Neutrophil (primary cell): Measurements from ENCODE around the gene PAQR4.
A peak's percentile ranks its signal among the peaks of the same experiment; 100 is the strongest.

Experiments used
- H3K27ac ChIP-seq: fragments of 200-600 bp; sonication (generic); 2 replicates; pipeline ENCODE4 v1.5.1; 2016; ENCODE audit warnings: mild to moderate bottlenecking, moderate library complexity
- H3K27me3 ChIP-seq: fragments of 200-600 bp; sonication (generic); 2 replicates; pipeline ENCODE4 v1.6.0; 2016; ENCODE audit warnings: mild to moderate bottlenecking
- H3K36me3 ChIP-seq: fragments of 200-600 bp; sonication (generic); 2 replicates; pipeline ENCODE4 v1.5.1; 2017
- H3K4me1 ChIP-seq, 2 experiments: fragments of 200-600 bp in 1 of 2; sonication (generic) in 1 of 2; 1 replicate in 1 of 2; 2 replicates in 1 of 2; pipeline versions ENCODE4 v1.5.1 to v1.6.1; 2013 to 2016; ENCODE audit warnings: low read depth in 1 of 2, low read length in 1 of 2, mild to moderate bottlenecking in 1 of 2, moderate library complexity in 1 of 2; ENCODE audit not compliant: control insufficient read depth in 1 of 2, insufficient read depth in 1 of 2
- H3K4me3 ChIP-seq, 2 experiments: fragments of 200-600 bp in 1 of 2; sonication (generic) in 1 of 2; 1 replicate in 1 of 2; 2 replicates in 1 of 2; pipeline ENCODE4 v1.5.1; 2013 to 2016; ENCODE audit warnings: low read depth in 1 of 2, low read length in 1 of 2, mild to moderate bottlenecking in 1 of 2, moderate library complexity in 1 of 2
- H3K9me3 ChIP-seq: fragments of 200-600 bp; sonication (generic); 2 replicates; pipeline ENCODE4 v1.5.1; 2016
- CTCF ChIP-seq: fragments of 200-600 bp; sonication (generic); IDR thresholded peaks from 2 replicates; pipeline ENCODE4 v1.5.1; 2016; ENCODE audit warnings: antibody characterized with exemption

The PAQR4 gene

DNA sequence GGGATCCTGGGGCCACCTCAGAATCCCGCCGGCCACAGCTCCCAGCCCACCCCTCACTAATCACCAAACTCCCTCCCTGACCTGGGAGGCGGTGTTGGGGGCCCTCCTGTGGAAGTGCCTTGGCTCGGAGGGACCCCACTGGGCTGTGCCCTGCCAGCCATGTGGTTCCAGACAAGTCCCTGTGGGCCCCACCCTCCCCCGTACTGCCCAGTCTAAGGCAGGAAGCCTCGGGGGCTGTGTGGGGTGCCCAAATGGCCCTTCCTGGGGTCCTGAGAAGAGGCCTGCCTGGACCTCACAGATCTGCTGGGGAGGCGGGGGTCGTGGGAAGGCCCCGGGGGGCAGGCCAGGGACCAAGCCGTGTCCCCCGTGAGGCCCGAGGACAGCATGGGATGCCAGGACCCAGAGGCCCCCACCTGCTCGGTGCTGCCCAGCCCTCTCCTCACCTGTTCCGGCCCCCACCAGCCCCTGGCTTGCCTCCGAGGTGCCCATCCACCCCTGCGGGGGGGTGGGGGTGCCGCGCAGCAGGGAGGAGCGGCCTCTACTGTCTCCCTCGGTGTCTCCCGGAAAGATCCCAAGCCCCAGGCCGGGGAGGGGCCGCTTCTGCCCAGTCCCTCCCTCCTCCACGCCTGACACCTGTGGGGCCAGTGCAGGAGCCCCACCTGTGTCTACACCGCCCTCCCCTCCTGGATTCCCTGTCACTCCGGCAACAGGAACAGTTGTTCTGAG lies 14.3 kb upstream of the PAQR4 start:
- peak overlapping the region in 1 of 2 experiments; percentile 44 for H3K4me3 ChIP-seq
- H3K27me3 ChIP-seq: no peaks in the 10 kb centered on the region
- H3K4me1 ChIP-seq: peaks cover 27 to 28% of the 10 kb centered on the region in 2 experiments
- TF ChIP-seq CTCF: no peak
- H3K36me3 ChIP-seq: peaks cover 15% of the 10 kb centered on the region
- peak overlapping the region; percentile 58 for H3K27ac ChIP-seq
- H3K9me3 ChIP-seq: no peaks in the 10 kb centered on the region

GRCh38 chr16:2955438-2955778 lies 13.7 kb upstream of the PAQR4 start:
- Histone ChIP-seq H3K4me3 (peak overlapping the region; percentile 44 to 48), H3K36me3 (peaks cover 9% of the 10 kb centered on the region), H3K9me3 (no peaks in the 10 kb centered on the region), H3K4me1 (peaks cover 28 to 31% of the 10 kb centered on the region in 2 experiments), H3K27me3 (no peaks in the 10 kb centered on the region), H3K27ac (peak overlapping the region; percentile 58)
- TF ChIP-seq CTCF: no peak

DNA sequence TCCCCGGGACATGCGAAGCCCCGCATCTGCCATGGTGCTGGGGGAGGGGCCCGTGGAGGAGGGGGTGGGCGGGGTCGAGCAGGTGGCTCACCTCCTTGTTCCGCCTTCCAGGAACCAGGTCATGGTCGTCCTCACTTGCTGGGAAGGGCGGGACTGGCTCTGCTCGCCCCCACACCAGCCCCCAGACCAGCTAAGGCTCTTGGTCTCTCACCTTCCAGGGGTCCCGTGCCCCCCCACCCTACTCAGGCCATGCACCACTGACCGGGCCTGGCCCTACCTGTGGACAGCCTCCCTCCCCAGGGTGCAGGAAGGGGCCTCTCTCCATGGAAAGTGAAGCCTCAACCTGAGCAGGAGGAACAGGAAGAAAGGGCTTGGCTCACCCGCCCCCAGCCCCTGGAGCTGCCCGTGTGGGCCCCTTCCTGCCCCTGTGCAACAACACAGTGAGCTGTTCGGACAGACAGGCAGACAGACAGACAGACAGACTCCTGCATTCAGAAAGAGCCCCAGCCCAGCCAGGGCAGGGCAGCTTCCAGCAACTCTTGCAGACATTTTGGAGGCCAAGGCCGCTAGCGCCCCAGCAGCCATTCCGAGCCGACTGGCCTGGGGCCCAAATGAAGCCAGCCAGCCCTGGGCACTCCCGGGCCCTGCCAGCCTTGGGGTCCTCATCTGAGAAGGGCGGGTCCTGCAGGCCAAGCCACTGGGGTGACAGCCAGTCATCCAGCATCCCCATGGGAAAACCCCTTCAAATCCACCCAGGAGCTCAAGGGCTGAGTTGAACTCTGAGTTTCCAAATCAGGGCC lies 13.2 kb upstream of the PAQR4 start:
- H3K9me3 ChIP-seq: no peaks in the 10 kb centered on the region
- peak overlapping the region; percentile 44 to 48 for H3K4me3 ChIP-seq
- H3K4me1 ChIP-seq: peaks cover 28 to 37% of the 10 kb centered on the region in 2 experiments
- H3K36me3 ChIP-seq: peaks cover 6% of the 10 kb centered on the region
- peak overlapping the region; percentile 58 for H3K27ac ChIP-seq
- no peaks in the 10 kb centered on the region for H3K27me3 ChIP-seq
- TF ChIP-seq CTCF: no peak

GRCh38 chr16:2956579-2956956 lies 12.6 kb upstream of the PAQR4 start:
- Histone ChIP-seq H3K27ac (peak overlapping the region; percentile 58), H3K27me3 (no peaks in the 10 kb centered on the region), H3K9me3 (no peaks in the 10 kb centered on the region), H3K4me1 (peaks cover 30 to 43% of the 10 kb centered on the region in 2 experiments), H3K36me3 (peaks cover under 1% of the 10 kb centered on the region), H3K4me3 (peak overlapping the region in 1 of 2 experiments; percentile 48)
- TF ChIP-seq CTCF: no peak

GRCh38 chr16:2959206-2959605 lies 9.9 kb upstream of the PAQR4 start:
- Histone ChIP-seq H3K27me3 (peaks cover 26% of the 10 kb centered on the region), H3K27ac (no peak overlapping the region), H3K4me1 (peaks cover 49 to 56% of the 10 kb centered on the region in 2 experiments), H3K36me3 (no peaks in the 10 kb centered on the region), H3K9me3 (no peaks in the 10 kb centered on the region), H3K4me3 (no peak overlapping the region)
- no peak for TF ChIP-seq CTCF
